K562 (cell line): ENCODE results near the gene IARS2. TPM values are rescaled to one million over a fixed set of nuclear protein-coding genes. Genes with fewer than 3 reads are reported as not detected.

Experiments
- ATAC-seq: fragments of 200-7000 bp; cut with Tn5 transposase; 3 replicates; pipeline ENCODE4 v1.9.1; 2020; ENCODE audit warnings: moderate library complexity
- BruUV-seq: library from RNA; stranded (reverse); fragments of 400-500 nt; replicated peaks from 2 replicates; lab custom pipeline; 2021; lab: Mats Ljungman, UMichigan
- CTCF ChIA-PET: fragments of 300-600 bp; formaldehyde crosslinking; extraction: SDS; loops from one replicate; lab custom pipeline; 2021; ENCODE audit warnings: low intra/inter-chr PET ratio; lab: Yijun Ruan, JAX
- POLR2A ChIA-PET: fragments of 300-600, 350-650 bp; sonication (Branson Sonifier 250); formaldehyde crosslinking; extraction: SDS; loops from one replicate; lab custom pipeline; 2021; ENCODE audit warnings: antibody characterized with exemption, inconsistent platforms; lab: Yijun Ruan, JAX
- DNase-seq, 4 experiments: peaks; one replicate each; pipeline versions ENCODE4 v3.0.0 to v3.0.0-alpha.2; 2011 to 2018; ENCODE audit warnings: low spot score in 3 of 4, mixed read lengths in 3 of 4; ENCODE audit errors: extremely low read depth in 1 of 4
- FAIRE-seq: peaks from 2 replicates; lab custom pipeline; 2011; peaks lifted over from hg19 to GRCh38; lab: Jason Lieb, UNC
- H2AFZ ChIP-seq: 2 replicates; pipeline ENCODE4 v1.6.0; 2011; ENCODE audit warnings: low read depth, low read length, control low read depth, inconsistent platforms
- H3K27ac ChIP-seq: fragments of 200-600 bp; 3 replicates; pipeline ENCODE4 v1.8.0; 2011; ENCODE audit warnings: low read depth, mild to moderate bottlenecking, control low read depth, inconsistent platforms, low read length, moderate library complexity, mixed read lengths; ENCODE audit errors: extremely low read depth
- H3K27me3 ChIP-seq, 2 experiments: fragments of 300-600 bp in 1 of 2; 2 replicates in 1 of 2; 3 replicates in 1 of 2; pipeline versions ENCODE4 v1.6.0 to v1.8.0; 2011; ENCODE audit warnings: inconsistent platforms in 2 of 2, low read length in 2 of 2, mild to moderate bottlenecking in 1 of 2, mixed read lengths in 1 of 2, moderate library complexity in 1 of 2; ENCODE audit not compliant: control insufficient read depth in 2 of 2, insufficient read depth in 2 of 2
- H3K36me3 ChIP-seq: fragments of 300-600 bp; 3 replicates; pipeline ENCODE4 v1.8.0; 2011; ENCODE audit warnings: mild to moderate bottlenecking, low read length, inconsistent platforms; ENCODE audit not compliant: control insufficient read depth, insufficient read depth
- H3K4me1 ChIP-seq, 2 experiments: fragments of 200-600 bp in 1 of 2; replicated peaks in 1 of 2; 2 replicates in 1 of 2; 3 replicates in 1 of 2; pipeline versions ENCODE4 v1.5.1 to v1.8.0; 2011; ENCODE audit warnings: inconsistent platforms in 2 of 2, low read length in 2 of 2, mild to moderate bottlenecking in 1 of 2, mixed read lengths in 1 of 2, moderate library complexity in 1 of 2; ENCODE audit not compliant: control insufficient read depth in 2 of 2, insufficient read depth in 2 of 2
- H3K4me2 ChIP-seq: 2 replicates; pipeline ENCODE4 v1.6.1; 2011; ENCODE audit warnings: low read length, control low read depth, inconsistent platforms, mixed read lengths; ENCODE audit not compliant: insufficient read depth
- H3K4me3 ChIP-seq: fragments of 200-600 bp; sonication (generic), shearing (Covaris generic); 2 replicates; pipeline ENCODE4 v1.5.1; 2016; ENCODE audit warnings: control low read depth, inconsistent platforms
- H3K79me2 ChIP-seq: fragments of 200-600 bp; 3 replicates; pipeline ENCODE4 v1.8.0; 2011; ENCODE audit warnings: low read length, inconsistent platforms; ENCODE audit not compliant: control insufficient read depth, insufficient read depth
- H3K9ac ChIP-seq, 2 experiments: 2 replicates each; pipeline versions ENCODE4 v1.6.0 to v1.6.1; 2011; ENCODE audit warnings: low read depth in 2 of 2, low read length in 2 of 2, control low read depth in 1 of 2, inconsistent platforms in 1 of 2, mild to moderate bottlenecking in 1 of 2, mixed read lengths in 1 of 2; ENCODE audit not compliant: insufficient read depth in 1 of 2
- H3K9me1 ChIP-seq: one replicate; pipeline ENCODE4 v1.6.0; 2011; ENCODE audit warnings: inconsistent platforms, mild to moderate bottlenecking, low read length, moderate library complexity; ENCODE audit not compliant: control insufficient read depth, insufficient read depth
- H3K9me3 ChIP-seq: replicated peaks from 2 replicates; pipeline ENCODE4 v1.5.1; 2011; ENCODE audit warnings: low read depth, low read length, inconsistent platforms; ENCODE audit not compliant: control insufficient read depth, insufficient read depth
- H4K20me1 ChIP-seq: replicated peaks from 2 replicates; pipeline ENCODE4 v1.6.1; 2011; ENCODE audit warnings: low read length, inconsistent platforms, mixed read lengths; ENCODE audit not compliant: control insufficient read depth, insufficient read depth
- ARID3B ChIP-seq: fragments of 250-450 bp; sonication (Bioruptor Pico); IDR thresholded peaks from 2 replicates; pipeline ENCODE4 v1.4.0; 2020; ENCODE audit warnings: borderline replicate concordance
- ATF3 ChIP-seq, 2 experiments: fragments of 450-650 bp in 1 of 2; sonication (generic) in 1 of 2; formaldehyde crosslinking in 1 of 2; IDR thresholded peaks in 1 of 2; conservative IDR thresholded peaks in 1 of 2; 2 replicates each; pipeline versions ENCODE4 v1.6.1 to v1.8.1; 2016 to 2023; ENCODE audit warnings: mild to moderate bottlenecking in 2 of 2, moderate library complexity in 2 of 2, inconsistent platforms in 1 of 2, missing genetic modification reagents in 1 of 2
- E2F1 ChIP-seq: sonication (generic); formaldehyde crosslinking; IDR thresholded peaks from 2 replicates; pipeline ENCODE4 v1.8.1; 2023; ENCODE audit warnings: mild to moderate bottlenecking, missing genetic modification reagents, moderate library complexity
- FOXK1 ChIP-seq: sonication (generic); formaldehyde crosslinking; IDR thresholded peaks from 2 replicates; pipeline ENCODE4 v1.8.0; 2022; ENCODE audit warnings: missing genetic modification reagents, mild to moderate bottlenecking, borderline replicate concordance
- HNRNPK ChIP-seq: fragments of 200-400 bp; formaldehyde crosslinking; IDR thresholded peaks from one replicate; pipeline ENCODE4 v1.6.1; 2018; ENCODE audit warnings: mild to moderate bottlenecking, low read depth, low read length; ENCODE audit not compliant: poor library complexity, severe bottlenecking
- JUNB ChIP-seq: fragments of 450-650 bp; formaldehyde crosslinking; conservative IDR thresholded peaks from 2 replicates; pipeline ENCODE4 v1.4.0; 2020; ENCODE audit warnings: mild to moderate bottlenecking
- MTA2 ChIP-seq: fragments of 450-650 bp; IDR thresholded peaks from 2 replicates; pipeline ENCODE4 v1.6.1; 2016; ENCODE audit warnings: low read depth
- SREBF1 ChIP-seq: fragments of 150-350 bp; IDR thresholded peaks from 2 replicates; pipeline ENCODE4 v1.6.1; 2014; ENCODE audit warnings: antibody characterized with exemption, low read depth, low read length, borderline replicate concordance
- ZNF23 ChIP-seq: fragments of 250-450 bp; sonication (Bioruptor Pico); IDR thresholded peaks from 2 replicates; pipeline ENCODE4 v1.4.0; 2020; ENCODE audit warnings: mild to moderate bottlenecking
- ZNF232 ChIP-seq: sonication (generic); formaldehyde crosslinking; IDR thresholded peaks from 2 replicates; pipeline ENCODE4 v1.8.0; 2022; ENCODE audit warnings: mild to moderate bottlenecking, missing genetic modification reagents
- ZNF740 ChIP-seq, 3 experiments: fragments of 200-800 bp in 1 of 3; sonication (Bioruptor generic) in 1 of 3; sonication (generic) in 1 of 3; formaldehyde crosslinking in 1 of 3; IDR thresholded peaks; 2 replicates each; pipeline versions ENCODE4 v1.6.1 to v1.8.0; 2016 to 2022; ENCODE audit warnings: mild to moderate bottlenecking in 2 of 3, missing compliant biosample characterization in 2 of 3, missing genetic modification characterization in 2 of 3, missing genetic modification reagents in 1 of 3
- ZNF778 ChIP-seq: fragments of 450-650 bp; formaldehyde crosslinking; IDR thresholded peaks from 2 replicates; pipeline ENCODE4 v1.4.0; 2020; ENCODE audit warnings: mild to moderate bottlenecking, moderate library complexity
- WGBS: fragments of 100-300 bp; shearing (Covaris generic); methylation state at CpG from one replicate; pipeline ENCODE4 v1.1.6; 2016; ENCODE audit warnings: low coverage, mixed read lengths; ENCODE audit not compliant: insufficient coverage; ENCODE audit errors: missing lambda C conversion rate; 5-methylcytosine and 5-hydroxymethylcytosine counted together
- in situ Hi-C: fragments of 300-500 bp; cut with MboI; formaldehyde crosslinking; loops from 4 replicates; pipeline ENCODE4 v1.15.0; 2018; ENCODE audit warnings: inconsistent platforms, mixed read lengths
- intact Hi-C: fragments of 100-400 bp; cut with micrococcal nuclease; formaldehyde crosslinking; loops from 2 replicates; pipeline ENCODE4 v1.14.2; 2022
- polyA plus RNA-seq, 8 experiments: library from polyadenylated mRNA; depleted of rRNA in 4 of 8; stranded (reverse) in 5 of 8; unstranded in 3 of 8; fragments of >200 nt; fragmentation: Nextera tagmentation in 2 of 8; fragmentation: Illumina TruSeq in 1 of 8; extraction: Ambion mirVana in 2 of 8; extraction: Trizol in 1 of 8; gene quantifications; 2 replicates each; pipeline versions ENCODE4 v1.2.1 to v1.2.3, GENCODE V29; 2011 to 2014; ENCODE audit warnings: inconsistent platforms in 1 of 8, missing spikeins in 1 of 8
- total RNA-seq, 7 experiments: library from RNA; depleted of rRNA in 6 of 7; stranded (reverse); fragments of >200 nt in 6 of 7; fragmentation: Illumina TruSeq in 2 of 7; extraction: Trizol in 2 of 7; gene quantifications; 2 replicates each; pipeline versions ENCODE4 v1.2.1 to v1.2.3, GENCODE V29; 2011 to 2021; ENCODE audit warnings: low replicate concordance in 1 of 7

The IARS2 gene
- total and polyA plus RNA-seq, 9 of the 15 experiments (the other 6 are each of a cell fraction or from before 2014, with no cell fraction given), result 39.6 to 127 (median 93.8) TPM

- Histone ChIP-seq H3K4me2 (no peak overlapping the region), H3K27me3 (no peaks in the 10 kb centered on the region), H3K9ac (no peak overlapping the region), H3K9me3 (no peaks in the 10 kb centered on the region), H3K9me1 (no peaks in the 10 kb centered on the region), H2AFZ (no peak overlapping the region), H3K79me2 (no peaks in the 10 kb centered on the region), H3K4me3 (no peak overlapping the region), H4K20me1 (no peaks in the 10 kb centered on the region), H3K36me3 (peaks cover 53% of the 10 kb centered on the region), H3K4me1 (no peaks in the 10 kb centered on the region), H3K27ac (no peak overlapping the region)
- DNase-seq, result no peak
- ChIA-PET POLR2A (interaction anchor here (1.1 to 1.3 kb wide), 3 partner anchors 15 to 22 kb away, joined by 4 read pairs; partner anchors contain the start of gene BPNT1), CTCF (no interaction called here)
- intact Hi-C loops (no loop called here), in situ Hi-C loops (no loop called here)
- no TSS peak for BruUV-seq
- FAIRE-seq, result no peak
- ATAC-seq, result no peak
- TF ChIP-seq ZNF778 (CRISPR knock-in tag) (no peak), HNRNPK (no peak), FOXK1 (CRISPR knock-in tag) (no peak), MTA2 (no peak), JUNB (CRISPR knock-in tag) (peak; percentile 67), ZNF740 (CRISPR knock-in tag; IDR thresholded peaks at IDR 0.05) (no peak), ZNF740 (tag; IDR thresholded peaks at IDR 0.05) (no peak), ATF3 (IDR thresholded peaks at IDR 0.05) (peak; percentile 65), ATF3 (CRISPR knock-in tag; conservative IDR thresholded peaks at IDR 0.05) (no peak), E2F1 (CRISPR knock-in tag) (no peak), ZNF232 (CRISPR knock-in tag) (no peak), ARID3B (CRISPR knock-in tag) (no peak), ZNF23 (no peak), SREBF1 (no peak)
- 87% methylated on average over 3 of the region's 3 CpGs for WGBS
Observed at GRCh38 chr1:220067269-220068204, 26.4 kb upstream of the IARS2 start.
